GM23338 (cell line): Measurements from ENCODE around the gene TPST1. TPM values are rescaled to one million over a fixed set of nuclear protein-coding genes. Genes with fewer than 3 reads are reported as not detected.

Experiments
- ATAC-seq: fragments of 200-7000 bp; cut with Tn5 transposase; 3 replicates; pipeline ENCODE4 v1.9.1; 2020
- DNase-seq: peaks from one replicate; pipeline ENCODE4 v3.0.0-alpha.2; 2015; ENCODE audit warnings: low spot score
- H2AFZ ChIP-seq: fragments of 200-600 bp; sonication (generic); 2 replicates; pipeline ENCODE4 v1.8.0; 2016; ENCODE audit warnings: antibody characterized with exemption, mild to moderate bottlenecking, moderate library complexity
- H3F3A ChIP-seq: fragments of 200-600 bp; sonication (generic); replicated peaks from 2 replicates; pipeline ENCODE4 v1.8.0; 2017; ENCODE audit warnings: antibody characterized with exemption, mixed run types, low read depth
- H3K27ac ChIP-seq: fragments of 200-600 bp; sonication (generic); 2 replicates; pipeline ENCODE4 v1.6.1; 2016; ENCODE audit warnings: low read depth
- H3K27me3 ChIP-seq: fragments of 200-600 bp; sonication (generic); 2 replicates; pipeline ENCODE4 v1.8.0; 2016; ENCODE audit warnings: mild to moderate bottlenecking, mixed run types, moderate library complexity; ENCODE audit not compliant: insufficient read depth
- H3K36me3 ChIP-seq: fragments of 200-600 bp; sonication (generic); 2 replicates; pipeline ENCODE4 v1.8.0; 2016; ENCODE audit warnings: mild to moderate bottlenecking; ENCODE audit not compliant: insufficient read depth
- H3K4me1 ChIP-seq: fragments of 200-600 bp; sonication (generic); 2 replicates; pipeline ENCODE4 v1.8.0; 2016; ENCODE audit warnings: mild to moderate bottlenecking, moderate library complexity; ENCODE audit not compliant: insufficient read depth
- H3K4me2 ChIP-seq: fragments of 200-600 bp; sonication (generic); 2 replicates; pipeline ENCODE4 v1.7.1; 2017; ENCODE audit warnings: mixed run types
- H3K4me3 ChIP-seq: fragments of 200-600 bp; sonication (generic); 2 replicates; pipeline ENCODE4 v1.6.1; 2016; ENCODE audit warnings: mixed run types
- H3K79me2 ChIP-seq: fragments of 200-600 bp; sonication (generic); replicated peaks from 2 replicates; pipeline ENCODE4 v1.8.0; 2017; ENCODE audit warnings: mild to moderate bottlenecking; ENCODE audit not compliant: insufficient read depth
- H3K9me2 ChIP-seq: fragments of 200-600 bp; sonication (generic); 2 replicates; pipeline ENCODE4 v1.8.0; 2017; ENCODE audit not compliant: insufficient read depth
- H4K20me1 ChIP-seq: fragments of 200-600 bp; sonication (generic); replicated peaks from 2 replicates; pipeline ENCODE4 v1.8.0; 2017; ENCODE audit warnings: mild to moderate bottlenecking; ENCODE audit not compliant: insufficient read depth
- H3K27ac Mint-ChIP-seq: 2 replicates; pipeline ENCODE4 v1.8.0; 2020; ENCODE audit warnings: inconsistent platforms, mild to moderate bottlenecking, moderate library complexity, mixed read lengths
- H3K27me3 Mint-ChIP-seq: 3 replicates; pipeline ENCODE4 v1.8.0; 2022; ENCODE audit warnings: low read depth, mild to moderate bottlenecking, moderate library complexity, mixed read lengths, inconsistent platforms; ENCODE audit not compliant: insufficient read depth, poor library complexity
- H3K36me3 Mint-ChIP-seq: 3 replicates; pipeline ENCODE4 v1.8.0; 2021; ENCODE audit warnings: low read depth, mild to moderate bottlenecking, inconsistent platforms, moderate library complexity, mixed read lengths
- H3K4me1 Mint-ChIP-seq: 3 replicates; pipeline ENCODE4 v1.8.0; 2020; ENCODE audit warnings: mild to moderate bottlenecking, inconsistent platforms, mixed read lengths
- H3K4me3 Mint-ChIP-seq: 3 replicates; pipeline ENCODE4 v1.8.0; 2021; ENCODE audit warnings: moderate library complexity, mild to moderate bottlenecking, inconsistent platforms, mixed read lengths
- H3K9me3 Mint-ChIP-seq: 3 replicates; pipeline ENCODE4 v1.8.0; 2020; ENCODE audit warnings: moderate library complexity, mild to moderate bottlenecking, inconsistent platforms, mixed read lengths
- CREB1 ChIP-seq: fragments of 250-450 bp; sonication (Bioruptor Pico); IDR thresholded peaks from 2 replicates; pipeline ENCODE4 v1.5.0; 2020; ENCODE audit warnings: low read depth, mild to moderate bottlenecking, moderate library complexity
- EZH2 ChIP-seq: fragments of 200-600 bp; sonication (generic); IDR thresholded peaks from one replicate; pipeline ENCODE4 v1.8.0; 2017; ENCODE audit warnings: antibody characterized with exemption, mild to moderate bottlenecking, low read depth; ENCODE audit not compliant: unreplicated experiment
- EZH2phosphoT487 ChIP-seq: fragments of 200-600 bp; sonication (generic); IDR thresholded peaks from one replicate; pipeline ENCODE4 v1.8.1; 2018; ENCODE audit warnings: antibody characterized with exemption; ENCODE audit not compliant: unreplicated experiment
- JUNB ChIP-seq: IDR thresholded peaks from one replicate; pipeline ENCODE4 v1.6.1; 2016; ENCODE audit warnings: antibody characterized with exemption; ENCODE audit not compliant: unreplicated experiment
- NANOG ChIP-seq: IDR thresholded peaks from 2 replicates; pipeline ENCODE4 v1.6.1; 2016; ENCODE audit warnings: antibody characterized with exemption, borderline replicate concordance
- POLR2AphosphoS5 ChIP-seq: IDR thresholded peaks from 2 replicates; pipeline ENCODE4 v1.6.1; 2016; ENCODE audit warnings: antibody characterized with exemption, low read depth
- STAT1 ChIP-seq: IDR thresholded peaks from one replicate; pipeline ENCODE4 v1.6.1; 2016; ENCODE audit warnings: antibody characterized with exemption; ENCODE audit not compliant: unreplicated experiment
- ZNF114 ChIP-seq: fragments of 250-450 bp; sonication (Bioruptor Pico); IDR thresholded peaks from 2 replicates; pipeline ENCODE4 v1.5.0; 2020; ENCODE audit warnings: mild to moderate bottlenecking, moderate library complexity
- ZNF331 ChIP-seq: fragments of 250-450 bp; sonication (Bioruptor Pico); IDR thresholded peaks from 2 replicates; pipeline ENCODE4 v1.5.0; 2020; ENCODE audit warnings: low read depth, mild to moderate bottlenecking, moderate library complexity
- polyA plus RNA-seq: library from polyadenylated mRNA; unstranded; fragments of >200 nt; fragmentation: Nextera tagmentation; extraction: Ambion mirVana; gene quantifications from 2 replicates; pipeline ENCODE4 v1.2.1, GENCODE V29; 2016
- total RNA-seq: library from RNA; depleted of rRNA; stranded (reverse); fragments of >200 nt; shearing (Covaris generic); gene quantifications from 2 replicates; pipeline ENCODE4 v1.2.3, GENCODE V29; 2014
- TF ChIP-seq, protein P1 (sequence below), 2 experiments: fragments of 200-600 bp in 1 of 2; sonication (generic) in 1 of 2; conservative IDR thresholded peaks; 2 replicates each; pipeline versions ENCODE4 v1.5.1 to v1.6.1; 2016 to 2017; ENCODE audit warnings: antibody characterized with exemption in 2 of 2, low read depth in 2 of 2, mild to moderate bottlenecking in 2 of 2, moderate library complexity in 1 of 2
- TF ChIP-seq, protein P2 (sequence below): IDR thresholded peaks from one replicate; pipeline ENCODE4 v1.6.1; 2018; ENCODE audit warnings: antibody characterized with exemption; ENCODE audit not compliant: unreplicated experiment
- TF ChIP-seq, protein P3 (sequence below): IDR thresholded peaks from 2 replicates; pipeline ENCODE4 v1.6.1; 2016; ENCODE audit warnings: antibody characterized with exemption
- TF ChIP-seq, protein P4 (sequence below): fragments of 250-450 bp; sonication (Bioruptor Pico); IDR thresholded peaks from 2 replicates; pipeline ENCODE4 v1.5.0; 2020; ENCODE audit warnings: mild to moderate bottlenecking, moderate library complexity

TPST1 gene
- total and polyA plus RNA-seq, 2 experiments from 2014 or later, result 10.7 to 19.2 TPM

DNA sequence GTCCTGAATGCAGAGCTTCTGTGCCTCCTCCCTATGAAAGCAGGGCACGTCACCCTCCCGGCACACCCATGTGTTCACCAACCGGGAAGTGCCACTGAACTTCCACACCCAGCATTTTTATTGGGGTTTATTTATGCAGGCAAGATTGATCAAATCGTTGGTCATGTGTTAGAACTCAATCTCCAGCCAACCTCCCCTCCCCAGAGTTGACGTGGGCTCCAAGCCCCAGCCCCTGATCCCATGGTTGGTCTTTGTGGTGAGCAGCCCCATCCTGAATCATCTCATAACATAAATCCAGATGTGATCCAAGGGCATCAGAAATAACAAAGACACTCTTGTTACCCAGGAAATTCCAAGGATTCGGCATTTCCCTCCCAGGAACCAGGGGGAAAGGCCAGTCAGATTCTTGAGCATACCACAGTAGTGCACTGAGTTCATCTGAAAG lies 151.2 kb downstream of the TPST1 start:
- H3K27me3 ChIP-seq, result no peaks in the 10 kb centered on the region
- no peak overlapping the region for H3K4me2 ChIP-seq
- DNase-seq (no peak), ATAC-seq (no peak)
- TF ChIP-seq EZH2phosphoT487 (no peak), JUNB (no peak), EZH2 (no peak), CREB1 (CRISPR knock-in tag) (no peak), STAT1 (no peak), ZNF114 (CRISPR knock-in tag) (no peak), POLR2AphosphoS5 (no peak), NANOG (no peak), ZNF331 (CRISPR knock-in tag) (no peak)
- TF ChIP-seq, protein P1, sequence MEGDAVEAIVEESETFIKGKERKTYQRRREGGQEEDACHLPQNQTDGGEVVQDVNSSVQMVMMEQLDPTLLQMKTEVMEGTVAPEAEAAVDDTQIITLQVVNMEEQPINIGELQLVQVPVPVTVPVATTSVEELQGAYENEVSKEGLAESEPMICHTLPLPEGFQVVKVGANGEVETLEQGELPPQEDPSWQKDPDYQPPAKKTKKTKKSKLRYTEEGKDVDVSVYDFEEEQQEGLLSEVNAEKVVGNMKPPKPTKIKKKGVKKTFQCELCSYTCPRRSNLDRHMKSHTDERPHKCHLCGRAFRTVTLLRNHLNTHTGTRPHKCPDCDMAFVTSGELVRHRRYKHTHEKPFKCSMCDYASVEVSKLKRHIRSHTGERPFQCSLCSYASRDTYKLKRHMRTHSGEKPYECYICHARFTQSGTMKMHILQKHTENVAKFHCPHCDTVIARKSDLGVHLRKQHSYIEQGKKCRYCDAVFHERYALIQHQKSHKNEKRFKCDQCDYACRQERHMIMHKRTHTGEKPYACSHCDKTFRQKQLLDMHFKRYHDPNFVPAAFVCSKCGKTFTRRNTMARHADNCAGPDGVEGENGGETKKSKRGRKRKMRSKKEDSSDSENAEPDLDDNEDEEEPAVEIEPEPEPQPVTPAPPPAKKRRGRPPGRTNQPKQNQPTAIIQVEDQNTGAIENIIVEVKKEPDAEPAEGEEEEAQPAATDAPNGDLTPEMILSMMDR (conservative IDR thresholded peaks at IDR 0.05; ENCODE audit: low read depth in 2 of 2), result no peak
- TF ChIP-seq, protein P2, sequence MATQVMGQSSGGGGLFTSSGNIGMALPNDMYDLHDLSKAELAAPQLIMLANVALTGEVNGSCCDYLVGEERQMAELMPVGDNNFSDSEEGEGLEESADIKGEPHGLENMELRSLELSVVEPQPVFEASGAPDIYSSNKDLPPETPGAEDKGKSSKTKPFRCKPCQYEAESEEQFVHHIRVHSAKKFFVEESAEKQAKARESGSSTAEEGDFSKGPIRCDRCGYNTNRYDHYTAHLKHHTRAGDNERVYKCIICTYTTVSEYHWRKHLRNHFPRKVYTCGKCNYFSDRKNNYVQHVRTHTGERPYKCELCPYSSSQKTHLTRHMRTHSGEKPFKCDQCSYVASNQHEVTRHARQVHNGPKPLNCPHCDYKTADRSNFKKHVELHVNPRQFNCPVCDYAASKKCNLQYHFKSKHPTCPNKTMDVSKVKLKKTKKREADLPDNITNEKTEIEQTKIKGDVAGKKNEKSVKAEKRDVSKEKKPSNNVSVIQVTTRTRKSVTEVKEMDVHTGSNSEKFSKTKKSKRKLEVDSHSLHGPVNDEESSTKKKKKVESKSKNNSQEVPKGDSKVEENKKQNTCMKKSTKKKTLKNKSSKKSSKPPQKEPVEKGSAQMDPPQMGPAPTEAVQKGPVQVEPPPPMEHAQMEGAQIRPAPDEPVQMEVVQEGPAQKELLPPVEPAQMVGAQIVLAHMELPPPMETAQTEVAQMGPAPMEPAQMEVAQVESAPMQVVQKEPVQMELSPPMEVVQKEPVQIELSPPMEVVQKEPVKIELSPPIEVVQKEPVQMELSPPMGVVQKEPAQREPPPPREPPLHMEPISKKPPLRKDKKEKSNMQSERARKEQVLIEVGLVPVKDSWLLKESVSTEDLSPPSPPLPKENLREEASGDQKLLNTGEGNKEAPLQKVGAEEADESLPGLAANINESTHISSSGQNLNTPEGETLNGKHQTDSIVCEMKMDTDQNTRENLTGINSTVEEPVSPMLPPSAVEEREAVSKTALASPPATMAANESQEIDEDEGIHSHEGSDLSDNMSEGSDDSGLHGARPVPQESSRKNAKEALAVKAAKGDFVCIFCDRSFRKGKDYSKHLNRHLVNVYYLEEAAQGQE, result no peak
- TF ChIP-seq, protein P3, sequence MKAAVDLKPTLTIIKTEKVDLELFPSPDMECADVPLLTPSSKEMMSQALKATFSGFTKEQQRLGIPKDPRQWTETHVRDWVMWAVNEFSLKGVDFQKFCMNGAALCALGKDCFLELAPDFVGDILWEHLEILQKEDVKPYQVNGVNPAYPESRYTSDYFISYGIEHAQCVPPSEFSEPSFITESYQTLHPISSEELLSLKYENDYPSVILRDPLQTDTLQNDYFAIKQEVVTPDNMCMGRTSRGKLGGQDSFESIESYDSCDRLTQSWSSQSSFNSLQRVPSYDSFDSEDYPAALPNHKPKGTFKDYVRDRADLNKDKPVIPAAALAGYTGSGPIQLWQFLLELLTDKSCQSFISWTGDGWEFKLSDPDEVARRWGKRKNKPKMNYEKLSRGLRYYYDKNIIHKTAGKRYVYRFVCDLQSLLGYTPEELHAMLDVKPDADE, result no peak
- TF ChIP-seq, protein P4, sequence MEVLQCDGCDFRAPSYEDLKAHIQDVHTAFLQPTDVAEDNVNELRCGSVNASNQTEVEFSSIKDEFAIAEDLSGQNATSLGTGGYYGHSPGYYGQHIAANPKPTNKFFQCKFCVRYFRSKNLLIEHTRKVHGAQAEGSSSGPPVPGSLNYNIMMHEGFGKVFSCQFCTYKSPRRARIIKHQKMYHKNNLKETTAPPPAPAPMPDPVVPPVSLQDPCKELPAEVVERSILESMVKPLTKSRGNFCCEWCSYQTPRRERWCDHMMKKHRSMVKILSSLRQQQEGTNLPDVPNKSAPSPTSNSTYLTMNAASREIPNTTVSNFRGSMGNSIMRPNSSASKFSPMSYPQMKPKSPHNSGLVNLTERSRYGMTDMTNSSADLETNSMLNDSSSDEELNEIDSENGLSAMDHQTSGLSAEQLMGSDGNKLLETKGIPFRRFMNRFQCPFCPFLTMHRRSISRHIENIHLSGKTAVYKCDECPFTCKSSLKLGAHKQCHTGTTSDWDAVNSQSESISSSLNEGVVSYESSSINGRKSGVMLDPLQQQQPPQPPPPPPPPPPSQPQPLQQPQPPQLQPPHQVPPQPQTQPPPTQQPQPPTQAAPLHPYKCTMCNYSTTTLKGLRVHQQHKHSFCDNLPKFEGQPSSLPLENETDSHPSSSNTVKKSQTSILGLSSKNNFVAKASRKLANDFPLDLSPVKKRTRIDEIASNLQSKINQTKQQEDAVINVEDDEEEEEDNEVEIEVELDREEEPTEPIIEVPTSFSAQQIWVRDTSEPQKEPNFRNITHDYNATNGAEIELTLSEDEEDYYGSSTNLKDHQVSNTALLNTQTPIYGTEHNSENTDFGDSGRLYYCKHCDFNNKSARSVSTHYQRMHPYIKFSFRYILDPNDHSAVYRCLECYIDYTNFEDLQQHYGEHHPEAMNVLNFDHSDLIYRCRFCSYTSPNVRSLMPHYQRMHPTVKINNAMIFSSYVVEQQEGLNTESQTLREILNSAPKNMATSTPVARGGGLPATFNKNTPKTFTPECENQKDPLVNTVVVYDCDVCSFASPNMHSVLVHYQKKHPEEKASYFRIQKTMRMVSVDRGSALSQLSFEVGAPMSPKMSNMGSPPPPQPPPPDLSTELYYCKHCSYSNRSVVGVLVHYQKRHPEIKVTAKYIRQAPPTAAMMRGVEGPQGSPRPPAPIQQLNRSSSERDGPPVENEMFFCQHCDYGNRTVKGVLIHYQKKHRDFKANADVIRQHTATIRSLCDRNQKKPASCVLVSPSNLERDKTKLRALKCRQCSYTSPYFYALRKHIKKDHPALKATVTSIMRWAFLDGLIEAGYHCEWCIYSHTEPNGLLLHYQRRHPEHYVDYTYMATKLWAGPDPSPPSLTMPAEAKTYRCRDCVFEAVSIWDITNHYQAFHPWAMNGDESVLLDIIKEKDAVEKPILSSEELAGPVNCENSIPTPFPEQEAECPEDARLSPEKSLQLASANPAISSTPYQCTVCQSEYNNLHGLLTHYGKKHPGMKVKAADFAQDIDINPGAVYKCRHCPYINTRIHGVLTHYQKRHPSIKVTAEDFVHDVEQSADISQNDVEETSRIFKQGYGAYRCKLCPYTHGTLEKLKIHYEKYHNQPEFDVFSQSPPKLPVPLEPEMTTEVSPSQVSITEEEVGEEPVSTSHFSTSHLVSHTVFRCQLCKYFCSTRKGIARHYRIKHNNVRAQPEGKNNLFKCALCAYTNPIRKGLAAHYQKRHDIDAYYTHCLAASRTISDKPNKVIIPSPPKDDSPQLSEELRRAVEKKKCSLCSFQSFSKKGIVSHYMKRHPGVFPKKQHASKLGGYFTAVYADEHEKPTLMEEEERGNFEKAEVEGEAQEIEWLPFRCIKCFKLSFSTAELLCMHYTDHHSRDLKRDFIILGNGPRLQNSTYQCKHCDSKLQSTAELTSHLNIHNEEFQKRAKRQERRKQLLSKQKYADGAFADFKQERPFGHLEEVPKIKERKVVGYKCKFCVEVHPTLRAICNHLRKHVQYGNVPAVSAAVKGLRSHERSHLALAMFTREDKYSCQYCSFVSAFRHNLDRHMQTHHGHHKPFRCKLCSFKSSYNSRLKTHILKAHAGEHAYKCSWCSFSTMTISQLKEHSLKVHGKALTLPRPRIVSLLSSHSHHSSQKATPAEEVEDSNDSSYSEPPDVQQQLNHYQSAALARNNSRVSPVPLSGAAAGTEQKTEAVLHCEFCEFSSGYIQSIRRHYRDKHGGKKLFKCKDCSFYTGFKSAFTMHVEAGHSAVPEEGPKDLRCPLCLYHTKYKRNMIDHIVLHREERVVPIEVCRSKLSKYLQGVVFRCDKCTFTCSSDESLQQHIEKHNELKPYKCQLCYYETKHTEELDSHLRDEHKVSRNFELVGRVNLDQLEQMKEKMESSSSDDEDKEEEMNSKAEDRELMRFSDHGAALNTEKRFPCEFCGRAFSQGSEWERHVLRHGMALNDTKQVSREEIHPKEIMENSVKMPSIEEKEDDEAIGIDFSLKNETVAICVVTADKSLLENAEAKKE, result no peak
- no peaks in the 10 kb centered on the region for H3K9me2 ChIP-seq
- peaks cover 5% of the 10 kb centered on the region; the same call in 1 of the 2 replicates for H3K4me1 ChIP-seq
- no peaks in the 10 kb centered on the region for H4K20me1 ChIP-seq
- H3K4me3 ChIP-seq, result no peak overlapping the region
- no peak overlapping the region for H3K27ac ChIP-seq
- H3K9me3 Mint-ChIP-seq, result no peaks in the 10 kb centered on the region; the same call in 2 of the 3 replicates
- no peaks in the 10 kb centered on the region for H3K36me3 ChIP-seq
- no peaks in the 10 kb centered on the region for H3K36me3 Mint-ChIP-seq
- H3K4me1 Mint-ChIP-seq, result peaks cover 19% of the 10 kb centered on the region; the same call in 2 of the 3 replicates
- H2AFZ ChIP-seq, result no peak overlapping the region
- no peak overlapping the region for H3K27ac Mint-ChIP-seq
- peaks cover 1% of the 10 kb centered on the region for H3K27me3 Mint-ChIP-seq
- no peaks in the 10 kb centered on the region for H3K79me2 ChIP-seq
- no peaks in the 10 kb centered on the region for H3F3A ChIP-seq
- no peak overlapping the region for H3K4me3 Mint-ChIP-seq
